Breast epithelium (tissue), 4 donors: ENCODE data around the gene VPS45. TPM values are rescaled to one million over a fixed set of nuclear protein-coding genes. Genes with fewer than 3 reads are reported as not detected.

Experiments used
- DNase-seq, 2 donors: peaks; one replicate each; pipeline ENCODE4 v3.0.0-alpha.2; 2019; ENCODE audit warnings: low spot score in 2 of 2
- H3K27ac ChIP-seq, 2 donors: fragments of 200-600 bp; sonication (generic) in 1 of 2; one replicate each; pipeline ENCODE4 v1.5.1; 2016 to 2019; ENCODE audit warnings: mild to moderate bottlenecking in 1 of 2
- H3K27me3 ChIP-seq, 2 donors: fragments of 200-600 bp; sonication (generic) in 1 of 2; one replicate each; pipeline versions ENCODE4 v1.5.1 to v1.6.0; 2017 to 2019; ENCODE audit warnings: control low read depth in 1 of 2, mild to moderate bottlenecking in 1 of 2
- H3K36me3 ChIP-seq: fragments of 200-600 bp; one replicate; pipeline ENCODE4 v1.5.1; 2019
- H3K4me1 ChIP-seq, 2 donors: fragments of 200-600 bp; sonication (generic); one replicate each; pipeline ENCODE4 v1.5.1; 2016 to 2019; ENCODE audit warnings: control low read depth in 1 of 2
- H3K4me3 ChIP-seq, 3 donors: fragments of 200-600 bp; sonication (generic); 1 replicate in 2 of 3; 2 replicates in 1 of 3; pipeline ENCODE4 v1.5.1; 2016 to 2019; ENCODE audit warnings: mild to moderate bottlenecking in 3 of 3, moderate library complexity in 2 of 3
- H3K9me3 ChIP-seq, 2 donors: fragments of 200-600 bp; sonication (generic) in 1 of 2; one replicate each; pipeline ENCODE4 v1.5.1; 2016 to 2019; ENCODE audit warnings: control low read depth in 1 of 2
- POLR2A ChIP-seq: fragments of 450-650 bp; IDR thresholded peaks from one replicate; pipeline ENCODE4 v1.6.1; 2016; ENCODE audit warnings: antibody characterized with exemption, mild to moderate bottlenecking, moderate library complexity
- POLR2AphosphoS5 ChIP-seq, 3 donors: sonication (generic); formaldehyde crosslinking; IDR thresholded peaks; one replicate each; pipeline ENCODE4 v1.6.1; 2017; ENCODE audit warnings: antibody characterized with exemption in 3 of 3
- intact Hi-C: fragments of 100-400 bp; cut with DNase I; formaldehyde crosslinking; loops from one replicate; pipeline ENCODE4 v1.15.1; 2023; ENCODE audit warnings: low total_unique reads
- total RNA-seq, 3 donors: library from RNA; depleted of rRNA; stranded (reverse); fragments of >200 nt; gene quantifications; one replicate each; pipeline ENCODE4 v1.1.0, GENCODE V29; 2016
- TF ChIP-seq, protein P1 (sequence below), 3 donors: fragments of 450-650 bp; IDR thresholded peaks; one replicate each; pipeline ENCODE4 v1.5.1; 2016 to 2017; ENCODE audit warnings: antibody characterized with exemption in 3 of 3, mild to moderate bottlenecking in 3 of 3, moderate library complexity in 3 of 3

VPS45 gene
- total RNA-seq, 3 donors from 2014 or later = 37.1 to 72.0 (median 45.6) TPM

DNA sequence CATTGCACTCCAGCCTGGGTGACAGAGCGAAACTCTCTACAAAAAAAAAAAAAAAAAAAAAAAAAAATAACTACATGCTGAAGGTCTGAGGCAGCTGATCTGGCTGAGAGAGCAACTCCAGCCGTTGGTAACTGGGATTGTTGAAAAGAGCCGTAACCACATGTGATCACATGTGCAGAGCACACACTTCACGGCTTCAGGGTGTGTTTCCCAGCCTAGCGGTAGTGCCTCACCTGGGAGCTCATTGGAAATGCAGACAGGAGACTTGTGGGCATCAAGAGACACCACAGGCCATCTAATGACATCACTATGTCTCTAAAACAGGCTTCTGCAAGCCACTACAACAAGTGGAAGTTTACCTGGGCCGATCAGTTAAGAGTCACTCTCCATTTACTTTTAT, 45.2 kb upstream of the VPS45 start:
- Histone ChIP-seq H3K9me3 (no peaks in the 10 kb centered on the region), H3K36me3 (no peaks in the 10 kb centered on the region), H3K4me3 (no peak overlapping the region), H3K27ac (no peak overlapping the region), H3K4me1 (no peaks in the 10 kb centered on the region), H3K27me3 (no peaks in the 10 kb centered on the region)
- TF ChIP-seq POLR2A (no peak), POLR2AphosphoS5 (IDR thresholded peaks at IDR 0.05) (no peak)
- TF ChIP-seq, protein P1, sequence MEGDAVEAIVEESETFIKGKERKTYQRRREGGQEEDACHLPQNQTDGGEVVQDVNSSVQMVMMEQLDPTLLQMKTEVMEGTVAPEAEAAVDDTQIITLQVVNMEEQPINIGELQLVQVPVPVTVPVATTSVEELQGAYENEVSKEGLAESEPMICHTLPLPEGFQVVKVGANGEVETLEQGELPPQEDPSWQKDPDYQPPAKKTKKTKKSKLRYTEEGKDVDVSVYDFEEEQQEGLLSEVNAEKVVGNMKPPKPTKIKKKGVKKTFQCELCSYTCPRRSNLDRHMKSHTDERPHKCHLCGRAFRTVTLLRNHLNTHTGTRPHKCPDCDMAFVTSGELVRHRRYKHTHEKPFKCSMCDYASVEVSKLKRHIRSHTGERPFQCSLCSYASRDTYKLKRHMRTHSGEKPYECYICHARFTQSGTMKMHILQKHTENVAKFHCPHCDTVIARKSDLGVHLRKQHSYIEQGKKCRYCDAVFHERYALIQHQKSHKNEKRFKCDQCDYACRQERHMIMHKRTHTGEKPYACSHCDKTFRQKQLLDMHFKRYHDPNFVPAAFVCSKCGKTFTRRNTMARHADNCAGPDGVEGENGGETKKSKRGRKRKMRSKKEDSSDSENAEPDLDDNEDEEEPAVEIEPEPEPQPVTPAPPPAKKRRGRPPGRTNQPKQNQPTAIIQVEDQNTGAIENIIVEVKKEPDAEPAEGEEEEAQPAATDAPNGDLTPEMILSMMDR (IDR thresholded peaks at IDR 0.05) = no peak
- DNase-seq = no peak
- intact Hi-C loops = no loop called here

DNA sequence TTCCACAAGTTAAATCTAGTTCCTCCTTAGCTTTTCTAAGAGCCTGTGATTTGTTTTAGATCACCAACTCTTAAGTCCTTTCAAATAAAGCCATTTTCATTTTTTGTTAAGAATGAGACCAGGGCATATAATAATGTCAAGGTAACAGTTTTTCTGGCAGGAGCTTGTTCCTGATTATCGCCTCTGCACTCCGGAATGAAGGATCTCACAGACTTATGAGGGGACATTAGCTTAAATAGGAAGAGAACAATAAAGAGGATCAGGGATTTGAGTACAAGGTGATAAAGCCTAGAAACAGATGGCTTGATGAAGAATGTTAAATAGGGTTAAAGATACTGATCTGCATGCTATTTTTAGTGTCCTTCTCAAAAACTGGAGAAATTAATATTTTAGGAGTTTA, 43.4 kb upstream of the VPS45 start:
- intact Hi-C loops = no loop called here
- no peak for TF ChIP-seq POLR2A
- no peak for TF ChIP-seq POLR2AphosphoS5 (IDR thresholded peaks at IDR 0.05)
- TF ChIP-seq, protein P1 (IDR thresholded peaks at IDR 0.05) = no peak
- no peaks in the 10 kb centered on the region for H3K9me3 ChIP-seq
- no peak for DNase-seq
- no peaks in the 10 kb centered on the region for H3K27me3 ChIP-seq
- no peaks in the 10 kb centered on the region for H3K36me3 ChIP-seq
- no peak overlapping the region for H3K27ac ChIP-seq
- H3K4me3 ChIP-seq = no peak overlapping the region
- no peaks in the 10 kb centered on the region for H3K4me1 ChIP-seq

DNA sequence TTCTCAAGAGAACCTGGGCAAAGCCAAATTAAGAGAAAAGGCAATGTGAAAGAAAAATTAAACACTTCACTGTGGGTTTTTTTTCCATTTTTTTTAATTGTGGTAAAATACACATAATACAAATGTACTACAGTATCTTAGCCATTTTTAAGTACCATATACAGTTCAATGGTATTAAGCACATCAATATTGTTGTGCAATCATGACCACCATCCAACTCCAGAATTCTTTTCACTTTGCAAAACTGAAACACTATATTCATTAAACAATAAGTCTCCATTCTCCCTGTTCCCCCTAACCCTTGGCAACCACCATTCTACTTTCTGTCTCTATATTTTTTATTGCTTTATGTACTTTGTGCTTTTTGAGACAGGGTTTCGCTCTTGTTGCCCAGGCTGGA, 39.3 kb upstream of the VPS45 start:
- Histone ChIP-seq H3K9me3 (no peaks in the 10 kb centered on the region), H3K36me3 (no peaks in the 10 kb centered on the region), H3K4me1 (no peaks in the 10 kb centered on the region), H3K27me3 (no peaks in the 10 kb centered on the region), H3K27ac (no peak overlapping the region), H3K4me3 (no peak overlapping the region)
- TF ChIP-seq, protein P1 (IDR thresholded peaks at IDR 0.05) = no peak
- no peak for DNase-seq
- intact Hi-C loops = no loop called here

DNA sequence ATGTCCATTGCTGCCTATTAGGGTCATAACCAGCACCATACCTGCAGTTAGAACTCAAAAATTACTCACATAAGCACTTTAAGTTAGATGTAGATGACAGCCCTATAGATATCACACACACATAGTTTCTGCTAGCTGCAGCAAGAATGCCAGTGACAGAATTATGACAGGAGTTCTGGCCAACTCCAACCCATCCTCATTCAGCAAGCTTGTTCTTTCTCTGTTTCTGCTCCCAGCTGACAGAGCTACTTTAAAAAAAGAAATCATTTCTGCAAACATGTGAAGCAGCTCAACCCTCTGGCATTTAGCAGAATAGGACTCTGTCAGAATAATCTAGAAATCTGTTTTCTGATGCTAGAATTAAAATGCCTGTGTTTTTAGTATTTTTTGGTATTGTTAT, 33.2 kb upstream of the VPS45 start:
- H3K4me3 ChIP-seq = no peak overlapping the region
- no peaks in the 10 kb centered on the region for H3K4me1 ChIP-seq
- no peak for DNase-seq
- H3K9me3 ChIP-seq = no peaks in the 10 kb centered on the region
- TF ChIP-seq POLR2AphosphoS5 (IDR thresholded peaks at IDR 0.05) (no peak), POLR2A (no peak)
- TF ChIP-seq, protein P1 (IDR thresholded peaks at IDR 0.05) = no peak
- H3K27me3 ChIP-seq = no peaks in the 10 kb centered on the region
- no peaks in the 10 kb centered on the region for H3K36me3 ChIP-seq
- intact Hi-C loops = no loop called here
- no peak overlapping the region for H3K27ac ChIP-seq

DNA sequence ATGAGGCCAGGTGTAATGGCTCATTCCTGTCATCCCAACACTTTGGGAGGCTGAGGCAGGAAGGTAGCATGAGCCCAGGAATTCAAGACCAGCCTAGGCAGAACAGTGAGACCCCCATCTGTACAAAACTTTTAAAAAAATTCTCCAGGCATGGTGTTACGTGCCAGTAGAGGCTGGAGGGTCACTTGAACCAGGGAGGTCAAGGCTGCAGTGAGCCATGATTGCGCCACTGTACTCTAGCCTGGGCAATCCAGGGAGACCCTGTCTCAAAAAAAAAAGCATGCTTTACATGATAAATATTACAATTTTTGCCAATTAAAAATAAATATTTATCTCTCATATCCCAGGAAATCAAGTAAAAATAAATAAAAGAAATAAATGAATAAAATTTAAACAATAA, 17.6 kb upstream of the VPS45 start:
- Histone ChIP-seq H3K27ac (no peak overlapping the region), H3K4me3 (no peak overlapping the region), H3K4me1 (no peaks in the 10 kb centered on the region), H3K36me3 (no peaks in the 10 kb centered on the region), H3K9me3 (no peaks in the 10 kb centered on the region), H3K27me3 (no peaks in the 10 kb centered on the region)
- TF ChIP-seq, protein P1 (IDR thresholded peaks at IDR 0.05) = no peak
- TF ChIP-seq POLR2A (no peak), POLR2AphosphoS5 (IDR thresholded peaks at IDR 0.05) (no peak)
- intact Hi-C loops = no loop called here
- no peak for DNase-seq
